ENCODE measurements around the gene GALNT6. TPM values are rescaled to one million over a fixed set of nuclear protein-coding genes. Genes with fewer than 3 reads are reported as not detected.

Gene GALNT6
- total RNA-seq, 1 experiment from 2014 or later, result 27.6 TPM

DNA sequence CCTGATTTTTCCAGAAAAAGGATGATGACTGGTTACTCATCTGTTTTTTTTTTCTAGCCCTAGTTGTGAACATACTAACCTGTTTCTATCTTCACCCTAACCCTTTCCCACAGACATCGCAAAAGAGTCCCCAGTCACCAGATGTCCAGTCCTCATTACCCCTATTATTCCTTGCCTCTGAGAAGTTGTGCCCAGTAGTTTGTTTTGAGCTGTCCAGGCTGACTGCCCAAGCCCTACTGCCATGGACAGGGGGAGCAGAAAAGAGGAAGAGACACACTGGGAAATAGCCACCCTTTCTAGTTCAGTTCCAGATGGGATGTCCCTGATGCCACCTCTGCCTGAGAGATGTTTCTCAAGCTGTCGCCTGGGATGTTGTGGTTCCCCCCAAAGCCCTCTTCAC is 30.9 kb downstream of the GALNT6 start:
- H3K27me3 Mint-ChIP-seq (ENCODE audit: insufficient read depth, unreplicated experiment), result no peaks in the 10 kb centered on the region
- DNase-seq (ENCODE audit: unreplicated experiment), result no peak
- peaks cover 12% of the 10 kb centered on the region for H3K36me3 Mint-ChIP-seq (ENCODE audit: insufficient read depth, unreplicated experiment)
- TF ChIP-seq, protein P1, sequence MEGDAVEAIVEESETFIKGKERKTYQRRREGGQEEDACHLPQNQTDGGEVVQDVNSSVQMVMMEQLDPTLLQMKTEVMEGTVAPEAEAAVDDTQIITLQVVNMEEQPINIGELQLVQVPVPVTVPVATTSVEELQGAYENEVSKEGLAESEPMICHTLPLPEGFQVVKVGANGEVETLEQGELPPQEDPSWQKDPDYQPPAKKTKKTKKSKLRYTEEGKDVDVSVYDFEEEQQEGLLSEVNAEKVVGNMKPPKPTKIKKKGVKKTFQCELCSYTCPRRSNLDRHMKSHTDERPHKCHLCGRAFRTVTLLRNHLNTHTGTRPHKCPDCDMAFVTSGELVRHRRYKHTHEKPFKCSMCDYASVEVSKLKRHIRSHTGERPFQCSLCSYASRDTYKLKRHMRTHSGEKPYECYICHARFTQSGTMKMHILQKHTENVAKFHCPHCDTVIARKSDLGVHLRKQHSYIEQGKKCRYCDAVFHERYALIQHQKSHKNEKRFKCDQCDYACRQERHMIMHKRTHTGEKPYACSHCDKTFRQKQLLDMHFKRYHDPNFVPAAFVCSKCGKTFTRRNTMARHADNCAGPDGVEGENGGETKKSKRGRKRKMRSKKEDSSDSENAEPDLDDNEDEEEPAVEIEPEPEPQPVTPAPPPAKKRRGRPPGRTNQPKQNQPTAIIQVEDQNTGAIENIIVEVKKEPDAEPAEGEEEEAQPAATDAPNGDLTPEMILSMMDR (IDR thresholded peaks at IDR 0.05; ENCODE audit: unreplicated experiment), result no peak
- no peaks in the 10 kb centered on the region for H3K4me1 Mint-ChIP-seq (ENCODE audit: insufficient read depth, unreplicated experiment)
- intact Hi-C loops (cut with micrococcal nuclease), result no loop called here
- no TSS peak for BruUV-seq (replicated peaks)
- H3K27ac Mint-ChIP-seq (ENCODE audit: low read depth, unreplicated experiment), result no peak overlapping the region
- no peaks in the 10 kb centered on the region for H3K9me3 Mint-ChIP-seq (ENCODE audit: unreplicated experiment)
- no peak overlapping the region for H3K4me3 Mint-ChIP-seq (ENCODE audit: unreplicated experiment)
- CTCF ChIA-PET, result interaction anchor here (0.5 to 1.3 kb wide), 2 partner anchors 20 to 109 kb away, joined by 3 to 12 read pairs; no protein-coding TSS in a partner anchor
- POLR2A ChIA-PET, result no interaction called here

DNA sequence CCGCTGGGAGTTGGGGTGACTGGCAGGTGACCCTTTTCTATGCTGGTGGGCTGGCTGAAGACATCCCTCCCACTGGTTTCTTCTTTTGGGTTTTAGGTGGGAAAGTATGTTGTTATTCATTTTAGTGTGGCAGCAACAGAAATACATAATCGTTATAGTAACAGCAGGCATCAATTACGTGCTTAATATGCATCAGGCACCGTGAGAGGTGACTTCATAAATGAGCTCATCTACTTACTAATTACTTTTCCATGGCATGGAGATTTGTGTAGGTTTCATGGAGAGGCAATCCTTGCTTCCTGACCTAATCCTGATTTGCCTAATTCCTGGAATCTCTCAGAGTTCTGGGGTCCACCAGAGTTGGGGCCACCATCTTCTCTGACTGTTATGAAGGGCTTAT is 31.4 kb downstream of the GALNT6 start:
- H3K27ac Mint-ChIP-seq (ENCODE audit: low read depth, unreplicated experiment), result no peak overlapping the region
- BruUV-seq (replicated peaks), result no TSS peak
- ChIA-PET POLR2A (interaction anchor here (1.5 kb wide), 1 partner anchor 10 kb away, joined by 3 read pairs; no protein-coding TSS in a partner anchor), CTCF (interaction anchor here (0.5 to 1.0 kb wide), 3 partner anchors 9 to 108 kb away, joined by 3 read pairs; no protein-coding TSS in a partner anchor)
- peaks cover 12% of the 10 kb centered on the region for H3K36me3 Mint-ChIP-seq (ENCODE audit: insufficient read depth, unreplicated experiment)
- H3K9me3 Mint-ChIP-seq (ENCODE audit: unreplicated experiment), result no peaks in the 10 kb centered on the region
- H3K4me3 Mint-ChIP-seq (ENCODE audit: unreplicated experiment), result no peak overlapping the region
- no peaks in the 10 kb centered on the region for H3K4me1 Mint-ChIP-seq (ENCODE audit: insufficient read depth, unreplicated experiment)
- no peak for DNase-seq (ENCODE audit: unreplicated experiment)
- TF ChIP-seq, protein P1 (IDR thresholded peaks at IDR 0.05; ENCODE audit: unreplicated experiment), result no peak
- no peaks in the 10 kb centered on the region for H3K27me3 Mint-ChIP-seq (ENCODE audit: insufficient read depth, unreplicated experiment)
- intact Hi-C loops (cut with micrococcal nuclease), result no loop called here

DNA sequence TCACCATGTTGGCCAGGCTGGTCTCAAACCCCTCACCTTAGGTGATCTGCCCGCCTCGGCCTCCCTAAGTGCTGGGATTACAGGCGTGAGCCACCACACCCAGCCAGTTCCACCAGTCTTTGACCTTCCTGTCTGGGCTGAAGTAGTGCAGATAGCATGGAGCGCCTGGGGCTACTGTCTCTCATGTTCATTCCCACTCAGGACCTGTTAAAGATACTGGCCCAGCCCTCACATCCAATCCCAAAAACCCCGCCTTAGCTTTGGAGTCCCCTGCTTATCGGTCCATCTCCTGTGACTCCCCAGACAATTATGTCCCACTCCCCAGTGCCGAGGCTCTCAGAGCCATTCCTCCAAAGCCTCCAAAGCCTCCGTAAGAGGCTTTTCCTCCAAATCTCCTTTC is 32.7 kb downstream of the GALNT6 start:
- TF ChIP-seq, protein P1 (IDR thresholded peaks at IDR 0.05; ENCODE audit: unreplicated experiment), result no peak
- Mint-ChIP-seq H3K27me3 (ENCODE audit: insufficient read depth, unreplicated experiment) (no peaks in the 10 kb centered on the region), H3K27ac (ENCODE audit: low read depth, unreplicated experiment) (no peak overlapping the region), H3K4me3 (ENCODE audit: unreplicated experiment) (no peak overlapping the region), H3K9me3 (ENCODE audit: unreplicated experiment) (no peaks in the 10 kb centered on the region), H3K4me1 (ENCODE audit: insufficient read depth, unreplicated experiment) (no peaks in the 10 kb centered on the region), H3K36me3 (ENCODE audit: insufficient read depth, unreplicated experiment) (peaks cover 12% of the 10 kb centered on the region)
- no peak for DNase-seq (ENCODE audit: unreplicated experiment)
- intact Hi-C loops (cut with micrococcal nuclease), result no loop called here
- POLR2A ChIA-PET, result interaction anchor here (1.5 kb wide), 1 partner anchor 9 kb away, joined by 3 read pairs; no protein-coding TSS in a partner anchor
- CTCF ChIA-PET, result no interaction called here
- no TSS peak for BruUV-seq (replicated peaks)

DNA sequence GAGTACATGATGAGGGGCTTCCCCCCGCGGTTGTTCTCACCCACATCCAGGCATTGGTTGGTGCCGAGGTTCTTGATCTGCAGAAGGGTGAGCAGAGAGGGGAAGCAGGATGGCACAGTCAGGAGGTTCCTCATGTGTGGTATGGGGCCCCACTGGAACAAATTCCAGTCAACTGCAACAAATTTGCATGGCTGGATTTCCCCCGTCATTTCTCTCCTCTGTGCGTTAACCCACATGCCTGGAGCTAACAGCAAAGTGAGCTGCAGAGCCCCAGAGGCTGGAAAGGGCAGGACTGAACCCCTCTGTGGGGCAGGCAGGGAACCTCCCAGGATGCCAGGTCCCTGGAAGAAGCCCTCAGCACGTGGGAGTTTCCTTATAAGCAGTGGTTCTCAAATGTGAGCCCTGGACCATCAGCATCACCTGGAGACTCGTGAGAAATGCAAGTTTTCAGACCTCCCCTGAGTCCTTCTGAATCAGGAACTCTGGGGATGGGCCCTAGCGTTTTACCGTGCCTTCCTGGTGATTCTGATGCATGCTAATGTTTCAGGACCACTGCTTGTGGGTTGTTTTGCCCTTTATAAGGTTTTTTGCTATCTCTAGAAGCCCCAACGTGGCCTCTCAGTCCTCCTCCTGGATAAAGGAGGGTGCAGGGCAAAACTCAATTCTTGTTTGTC is 33.7 kb downstream of the GALNT6 start:
- H3K36me3 Mint-ChIP-seq (ENCODE audit: insufficient read depth, unreplicated experiment), result peaks cover 12% of the 10 kb centered on the region

More for the DNA sequence above, 33.7 kb downstream of the GALNT6 start:
- no peaks in the 10 kb centered on the region for H3K9me3 Mint-ChIP-seq (ENCODE audit: unreplicated experiment)
- no peaks in the 10 kb centered on the region for H3K27me3 Mint-ChIP-seq (ENCODE audit: insufficient read depth, unreplicated experiment)
- ChIA-PET CTCF (interaction anchor here (0.6 kb wide), 1 partner anchor 696 kb away, joined by 5 read pairs; no protein-coding TSS in a partner anchor), POLR2A (no interaction called here)
- no TSS peak for BruUV-seq (replicated peaks)
- H3K27ac Mint-ChIP-seq (ENCODE audit: low read depth, unreplicated experiment), result no peak overlapping the region
- H3K4me3 Mint-ChIP-seq (ENCODE audit: unreplicated experiment), result no peak overlapping the region
- TF ChIP-seq, protein P1 (IDR thresholded peaks at IDR 0.05; ENCODE audit: unreplicated experiment), result no peak
- H3K4me1 Mint-ChIP-seq (ENCODE audit: insufficient read depth, unreplicated experiment), result no peaks in the 10 kb centered on the region
- intact Hi-C loops (cut with micrococcal nuclease), result no loop called here
- no peak for DNase-seq (ENCODE audit: unreplicated experiment)
